HepG2 (cell line): ENCODE results near the gene PCDHGB1. TPM values are rescaled to one million over a fixed set of nuclear protein-coding genes. Genes with fewer than 3 reads are reported as not detected.

Experiments
- BRD4 ChIP-seq: sonication (generic); formaldehyde crosslinking; IDR thresholded peaks from 2 replicates; pipeline ENCODE4 v1.4.0; 2020; ENCODE audit warnings: missing genetic modification reagents
- EEA1 ChIP-seq: sonication (generic); formaldehyde crosslinking; IDR thresholded peaks from 2 replicates; pipeline ENCODE4 v1.5.1; 2020; ENCODE audit warnings: mild to moderate bottlenecking, missing genetic modification reagents, borderline replicate concordance
- EED ChIP-seq: sonication (generic); formaldehyde crosslinking; IDR thresholded peaks from 2 replicates; pipeline ENCODE4 v1.5.0; 2020; ENCODE audit warnings: mild to moderate bottlenecking, missing genetic modification reagents
- FOSL2 ChIP-seq: sonication (generic); formaldehyde crosslinking; IDR thresholded peaks from 2 replicates; pipeline ENCODE4 v1.4.0; 2020; ENCODE audit warnings: missing genetic modification reagents
- HNRNPL ChIP-seq: fragments of 200-400 bp; formaldehyde crosslinking; IDR thresholded peaks from 2 replicates; pipeline ENCODE4 v1.6.1; 2017; ENCODE audit warnings: mild to moderate bottlenecking, low read depth, low read length
- IKZF4 ChIP-seq: sonication (generic); formaldehyde crosslinking; IDR thresholded peaks from 2 replicates; pipeline ENCODE4 v1.5.1; 2020; ENCODE audit warnings: borderline replicate concordance, mild to moderate bottlenecking, low read depth, missing genetic modification reagents; ENCODE audit errors: not compliant biosample characterization
- KDM5A ChIP-seq: fragments of 200-600 bp; sonication (generic); IDR thresholded peaks from 2 replicates; pipeline ENCODE4 v1.7.0; 2018; ENCODE audit warnings: antibody characterized with exemption, mild to moderate bottlenecking, low read length, borderline replicate concordance
- KDM6A ChIP-seq: IDR thresholded peaks from 2 replicates; pipeline ENCODE4 v1.6.1; 2016; ENCODE audit warnings: low read depth
- SPEN ChIP-seq: sonication (generic); formaldehyde crosslinking; IDR thresholded peaks from 2 replicates; pipeline ENCODE4 v1.5.1; 2020; ENCODE audit warnings: low read depth, mild to moderate bottlenecking, missing genetic modification reagents
- TARDBP ChIP-seq: sonication (generic); formaldehyde crosslinking; IDR thresholded peaks from 2 replicates; pipeline ENCODE4 v1.8.0; 2022; ENCODE audit warnings: mild to moderate bottlenecking, missing genetic modification reagents
- TRIM24 ChIP-seq: sonication (generic); formaldehyde crosslinking; IDR thresholded peaks from 2 replicates; pipeline ENCODE4 v1.8.0; 2022; ENCODE audit warnings: mild to moderate bottlenecking, missing genetic modification reagents
- ZNF546 ChIP-seq: sonication (generic); formaldehyde crosslinking; conservative IDR thresholded peaks from 2 replicates; pipeline ENCODE4 v1.8.1; 2023; ENCODE audit warnings: mild to moderate bottlenecking, missing genetic modification reagents
- ZNF550 ChIP-seq: sonication (generic); formaldehyde crosslinking; IDR thresholded peaks from 2 replicates; pipeline ENCODE4 v1.4.0; 2020; ENCODE audit warnings: mild to moderate bottlenecking, missing genetic modification reagents, borderline replicate concordance
- polyA plus RNA-seq, 8 experiments: library from polyadenylated mRNA; depleted of rRNA in 3 of 8; stranded (reverse) in 7 of 8; unstranded in 1 of 8; fragments of >200 nt; fragmentation: Illumina TruSeq in 4 of 8; extraction: Trizol in 4 of 8; gene quantifications; 2 replicates each; pipeline versions ENCODE4 v1.2.1 to v1.2.3, GENCODE V29; 2011 to 2016; ENCODE audit warnings: low read depth in 4 of 8, missing spikeins in 1 of 8, mixed read lengths in 1 of 8; ENCODE audit not compliant: insufficient read depth in 1 of 8
- total RNA-seq, 5 experiments: library from RNA; depleted of rRNA; stranded (reverse); fragments of >200 nt; fragmentation: Illumina TruSeq; extraction: Trizol; gene quantifications; 2 replicates each; pipeline ENCODE4 v1.2.3, GENCODE V29; 2016; ENCODE audit warnings: low read depth in 1 of 5
- TF ChIP-seq, protein P1 (sequence below): sonication (generic); formaldehyde crosslinking; IDR thresholded peaks from 2 replicates; pipeline ENCODE4 v1.8.0; 2022; ENCODE audit warnings: mild to moderate bottlenecking, missing genetic modification reagents, moderate library complexity
- TF ChIP-seq, protein P2 (sequence below): sonication (generic); formaldehyde crosslinking; IDR thresholded peaks from 2 replicates; pipeline ENCODE4 v1.8.1; 2022; ENCODE audit warnings: mild to moderate bottlenecking, missing genetic modification reagents
- TF ChIP-seq, protein P3 (sequence below): sonication (generic); formaldehyde crosslinking; IDR thresholded peaks from 2 replicates; pipeline ENCODE4 v1.4.0; 2020; ENCODE audit warnings: mild to moderate bottlenecking, missing genetic modification reagents
- TF ChIP-seq, protein P4 (sequence below): sonication (generic); formaldehyde crosslinking; IDR thresholded peaks from 2 replicates; pipeline ENCODE4 v1.4.0; 2020; ENCODE audit warnings: low read depth, mild to moderate bottlenecking, missing genetic modification reagents
- TF ChIP-seq, protein P5 (sequence below): sonication (generic); formaldehyde crosslinking; IDR thresholded peaks from 2 replicates; pipeline ENCODE4 v1.5.1; 2020; ENCODE audit warnings: mild to moderate bottlenecking, missing genetic modification reagents, borderline replicate concordance

The PCDHGB1 gene
- total and polyA plus RNA-seq, 2 of the 13 experiments (the other 11 are each of a cell fraction or from before 2014, with no cell fraction given), result 1.0 to 2.6 TPM

DNA sequence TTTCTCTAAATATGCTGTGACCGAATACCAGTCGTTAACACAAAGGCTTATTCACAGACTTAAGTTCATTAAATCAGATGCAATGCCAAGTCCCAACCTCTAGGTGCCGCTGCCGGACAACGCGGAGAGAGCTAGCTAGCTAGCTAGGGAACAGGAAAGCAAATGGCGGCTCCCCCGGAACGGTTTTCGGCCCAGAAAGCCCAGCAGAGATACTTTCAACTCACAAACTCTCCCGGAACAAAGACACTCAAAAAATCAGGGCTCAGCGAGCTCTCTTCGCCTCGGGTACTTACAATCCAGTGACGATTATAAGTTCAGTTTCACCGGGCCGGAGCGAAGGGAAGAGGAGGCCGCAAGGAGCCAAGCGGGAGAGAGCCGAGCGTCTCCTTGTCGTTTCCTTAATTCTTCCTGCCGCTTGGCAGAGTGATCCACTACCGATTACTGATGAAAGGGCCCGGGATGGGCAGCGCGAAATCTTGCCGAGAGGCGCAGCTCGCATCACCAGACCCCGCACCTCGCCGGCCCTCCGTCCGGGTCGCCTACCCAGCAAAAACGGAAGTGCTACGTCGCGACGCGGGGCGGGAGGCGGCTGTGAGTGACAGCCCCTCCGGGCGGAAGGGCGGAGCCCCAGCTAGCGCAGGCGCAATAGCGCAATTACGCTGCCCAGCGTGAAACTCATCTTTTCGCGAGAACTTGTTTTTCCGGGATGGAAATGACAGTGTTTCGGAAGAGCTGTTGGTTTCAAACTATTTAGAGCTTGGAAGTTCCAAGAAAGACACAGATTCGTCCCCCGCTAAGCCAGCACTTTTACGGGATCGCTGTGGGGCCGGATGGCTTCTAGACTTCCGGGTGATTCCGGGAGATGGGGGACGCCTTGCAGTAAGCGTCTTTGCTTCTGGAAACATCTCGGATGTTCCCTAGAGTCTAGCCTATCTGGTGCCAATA is 29.4 kb upstream of the PCDHGB1 start, which contains the start of gene TAF7 (continued):
- TF ChIP-seq, protein P1, sequence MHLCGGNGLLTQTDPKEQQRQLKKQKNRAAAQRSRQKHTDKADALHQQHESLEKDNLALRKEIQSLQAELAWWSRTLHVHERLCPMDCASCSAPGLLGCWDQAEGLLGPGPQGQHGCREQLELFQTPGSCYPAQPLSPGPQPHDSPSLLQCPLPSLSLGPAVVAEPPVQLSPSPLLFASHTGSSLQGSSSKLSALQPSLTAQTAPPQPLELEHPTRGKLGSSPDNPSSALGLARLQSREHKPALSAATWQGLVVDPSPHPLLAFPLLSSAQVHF (CRISPR knock-in tag), result peak; percentile 87
- TF ChIP-seq ZNF546 (CRISPR knock-in tag) (no peak), EEA1 (0 out of 2 replicates have a peak, but pooled peaks have one; percentile 93), KDM5A (no peak), IKZF4 (CRISPR knock-in tag) (peak; percentile 61), TARDBP (CRISPR knock-in tag) (no peak; the same call in 1 of the 2 replicates), ZNF550 (CRISPR knock-in tag) (0 out of 2 replicates have a peak, but pooled peaks have one; percentile 15), KDM6A (CRISPR knock-in tag) (no peak), TRIM24 (no peak), SPEN (CRISPR knock-in tag) (peak; percentile 91), EED (0 out of 2 replicates have a peak, but pooled peaks have one; percentile 45), BRD4 (CRISPR knock-in tag) (0 out of 2 replicates have a peak, but pooled peaks have one; percentile 6), HNRNPL (no peak), FOSL2 (CRISPR knock-in tag) (peak; percentile 42)
- TF ChIP-seq, protein P2, sequence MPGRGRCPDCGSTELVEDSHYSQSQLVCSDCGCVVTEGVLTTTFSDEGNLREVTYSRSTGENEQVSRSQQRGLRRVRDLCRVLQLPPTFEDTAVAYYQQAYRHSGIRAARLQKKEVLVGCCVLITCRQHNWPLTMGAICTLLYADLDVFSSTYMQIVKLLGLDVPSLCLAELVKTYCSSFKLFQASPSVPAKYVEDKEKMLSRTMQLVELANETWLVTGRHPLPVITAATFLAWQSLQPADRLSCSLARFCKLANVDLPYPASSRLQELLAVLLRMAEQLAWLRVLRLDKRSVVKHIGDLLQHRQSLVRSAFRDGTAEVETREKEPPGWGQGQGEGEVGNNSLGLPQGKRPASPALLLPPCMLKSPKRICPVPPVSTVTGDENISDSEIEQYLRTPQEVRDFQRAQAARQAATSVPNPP (CRISPR knock-in tag), result peak; percentile 51; the same call in 1 of the 2 replicates
- TF ChIP-seq, protein P3, sequence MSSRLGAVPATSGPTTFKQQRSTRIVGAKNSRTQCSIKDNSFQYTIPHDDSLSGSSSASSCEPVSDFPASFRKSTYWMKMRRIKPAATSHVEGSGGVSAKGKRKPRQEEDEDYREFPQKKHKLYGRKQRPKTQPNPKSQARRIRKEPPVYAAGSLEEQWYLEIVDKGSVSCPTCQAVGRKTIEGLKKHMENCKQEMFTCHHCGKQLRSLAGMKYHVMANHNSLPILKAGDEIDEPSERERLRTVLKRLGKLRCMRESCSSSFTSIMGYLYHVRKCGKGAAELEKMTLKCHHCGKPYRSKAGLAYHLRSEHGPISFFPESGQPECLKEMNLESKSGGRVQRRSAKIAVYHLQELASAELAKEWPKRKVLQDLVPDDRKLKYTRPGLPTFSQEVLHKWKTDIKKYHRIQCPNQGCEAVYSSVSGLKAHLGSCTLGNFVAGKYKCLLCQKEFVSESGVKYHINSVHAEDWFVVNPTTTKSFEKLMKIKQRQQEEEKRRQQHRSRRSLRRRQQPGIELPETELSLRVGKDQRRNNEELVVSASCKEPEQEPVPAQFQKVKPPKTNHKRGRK (CRISPR knock-in tag), result no peak
- TF ChIP-seq, protein P4, sequence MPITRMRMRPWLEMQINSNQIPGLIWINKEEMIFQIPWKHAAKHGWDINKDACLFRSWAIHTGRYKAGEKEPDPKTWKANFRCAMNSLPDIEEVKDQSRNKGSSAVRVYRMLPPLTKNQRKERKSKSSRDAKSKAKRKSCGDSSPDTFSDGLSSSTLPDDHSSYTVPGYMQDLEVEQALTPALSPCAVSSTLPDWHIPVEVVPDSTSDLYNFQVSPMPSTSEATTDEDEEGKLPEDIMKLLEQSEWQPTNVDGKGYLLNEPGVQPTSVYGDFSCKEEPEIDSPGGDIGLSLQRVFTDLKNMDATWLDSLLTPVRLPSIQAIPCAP (CRISPR knock-in tag), result no peak
- TF ChIP-seq, protein P5, sequence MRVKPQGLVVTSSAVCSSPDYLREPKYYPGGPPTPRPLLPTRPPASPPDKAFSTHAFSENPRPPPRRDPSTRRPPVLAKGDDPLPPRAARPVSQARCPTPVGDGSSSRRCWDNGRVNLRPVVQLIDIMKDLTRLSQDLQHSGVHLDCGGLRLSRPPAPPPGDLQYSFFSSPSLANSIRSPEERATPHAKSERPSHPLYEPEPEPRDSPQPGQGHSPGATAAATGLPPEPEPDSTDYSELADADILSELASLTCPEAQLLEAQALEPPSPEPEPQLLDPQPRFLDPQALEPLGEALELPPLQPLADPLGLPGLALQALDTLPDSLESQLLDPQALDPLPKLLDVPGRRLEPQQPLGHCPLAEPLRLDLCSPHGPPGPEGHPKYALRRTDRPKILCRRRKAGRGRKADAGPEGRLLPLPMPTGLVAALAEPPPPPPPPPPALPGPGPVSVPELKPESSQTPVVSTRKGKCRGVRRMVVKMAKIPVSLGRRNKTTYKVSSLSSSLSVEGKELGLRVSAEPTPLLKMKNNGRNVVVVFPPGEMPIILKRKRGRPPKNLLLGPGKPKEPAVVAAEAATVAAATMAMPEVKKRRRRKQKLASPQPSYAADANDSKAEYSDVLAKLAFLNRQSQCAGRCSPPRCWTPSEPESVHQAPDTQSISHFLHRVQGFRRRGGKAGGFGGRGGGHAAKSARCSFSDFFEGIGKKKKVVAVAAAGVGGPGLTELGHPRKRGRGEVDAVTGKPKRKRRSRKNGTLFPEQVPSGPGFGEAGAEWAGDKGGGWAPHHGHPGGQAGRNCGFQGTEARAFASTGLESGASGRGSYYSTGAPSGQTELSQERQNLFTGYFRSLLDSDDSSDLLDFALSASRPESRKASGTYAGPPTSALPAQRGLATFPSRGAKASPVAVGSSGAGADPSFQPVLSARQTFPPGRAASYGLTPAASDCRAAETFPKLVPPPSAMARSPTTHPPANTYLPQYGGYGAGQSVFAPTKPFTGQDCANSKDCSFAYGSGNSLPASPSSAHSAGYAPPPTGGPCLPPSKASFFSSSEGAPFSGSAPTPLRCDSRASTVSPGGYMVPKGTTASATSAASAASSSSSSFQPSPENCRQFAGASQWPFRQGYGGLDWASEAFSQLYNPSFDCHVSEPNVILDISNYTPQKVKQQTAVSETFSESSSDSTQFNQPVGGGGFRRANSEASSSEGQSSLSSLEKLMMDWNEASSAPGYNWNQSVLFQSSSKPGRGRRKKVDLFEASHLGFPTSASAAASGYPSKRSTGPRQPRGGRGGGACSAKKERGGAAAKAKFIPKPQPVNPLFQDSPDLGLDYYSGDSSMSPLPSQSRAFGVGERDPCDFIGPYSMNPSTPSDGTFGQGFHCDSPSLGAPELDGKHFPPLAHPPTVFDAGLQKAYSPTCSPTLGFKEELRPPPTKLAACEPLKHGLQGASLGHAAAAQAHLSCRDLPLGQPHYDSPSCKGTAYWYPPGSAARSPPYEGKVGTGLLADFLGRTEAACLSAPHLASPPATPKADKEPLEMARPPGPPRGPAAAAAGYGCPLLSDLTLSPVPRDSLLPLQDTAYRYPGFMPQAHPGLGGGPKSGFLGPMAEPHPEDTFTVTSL, result 0 out of 2 replicates have a peak, but pooled peaks have one; percentile 47
